CD14-positive monocyte (primary cell): ENCODE measurements around the gene UGCG. TPM values are rescaled to one million over a fixed set of nuclear protein-coding genes. Genes with fewer than 3 reads are reported as not detected.

Experiments
- DNase-seq, 3 donors: peaks; one replicate each; pipeline ENCODE4 v3.0.0-alpha.2; 2011 to 2022
- H2AFZ ChIP-seq: 2 replicates; pipeline ENCODE4 v1.6.0; 2012; ENCODE audit warnings: mild to moderate bottlenecking, low read depth, low read length, inconsistent platforms; ENCODE audit not compliant: insufficient read depth, poor library complexity, severe bottlenecking
- H3K27ac ChIP-seq, 2 donors: 1 replicate in 1 of 2; 2 replicates in 1 of 2; pipeline ENCODE4 v1.5.1; 2012 to 2013; ENCODE audit warnings: low read length in 2 of 2, control low read depth in 1 of 2, inconsistent platforms in 1 of 2, low read depth in 1 of 2, mild to moderate bottlenecking in 1 of 2
- H3K27me3 ChIP-seq, 2 donors: one replicate each; pipeline versions ENCODE4 v1.6.0 to v1.6.1; 2011 to 2013; ENCODE audit warnings: low read length in 2 of 2; ENCODE audit not compliant: control insufficient read depth in 2 of 2, insufficient read depth in 2 of 2
- H3K36me3 ChIP-seq, 2 donors: replicated peaks in 1 of 2; 1 replicate in 1 of 2; 2 replicates in 1 of 2; pipeline versions ENCODE4 v1.5.1 to v1.6.1; 2012 to 2013; ENCODE audit warnings: low read length in 2 of 2, control low read depth in 1 of 2, inconsistent platforms in 1 of 2, mild to moderate bottlenecking in 1 of 2; ENCODE audit not compliant: insufficient read depth in 2 of 2, control insufficient read depth in 1 of 2
- H3K4me1 ChIP-seq, 2 donors: 1 replicate in 1 of 2; 2 replicates in 1 of 2; pipeline versions ENCODE4 v1.5.1 to v1.6.1; 2012 to 2013; ENCODE audit warnings: low read length in 2 of 2, control low read depth in 1 of 2, inconsistent platforms in 1 of 2, mild to moderate bottlenecking in 1 of 2, moderate library complexity in 1 of 2; ENCODE audit not compliant: insufficient read depth in 2 of 2, control insufficient read depth in 1 of 2
- H3K4me2 ChIP-seq: replicated peaks from 2 replicates; pipeline ENCODE3; 2012; ENCODE audit warnings: low read length, moderate library complexity, mild to moderate bottlenecking; ENCODE audit not compliant: poor library complexity, severe bottlenecking; ENCODE audit errors: extremely low read depth
- H3K4me3 ChIP-seq, 3 experiments: fragments of 200-600 bp in 1 of 3; sonication (generic) in 1 of 3; replicated peaks in 1 of 3; 1 replicate in 2 of 3; 2 replicates in 1 of 3; pipeline ENCODE4 v1.5.1; 2011 to 2013; ENCODE audit warnings: low read length in 3 of 3, mild to moderate bottlenecking in 3 of 3, control low read depth in 2 of 3, low read depth in 2 of 3, inconsistent platforms in 1 of 3, moderate library complexity in 1 of 3
- H3K79me2 ChIP-seq: 2 replicates; pipeline ENCODE4 v1.6.0; 2012; ENCODE audit warnings: mild to moderate bottlenecking, control low read depth, inconsistent platforms, low read length, moderate library complexity; ENCODE audit not compliant: insufficient read depth
- H3K9ac ChIP-seq: 2 replicates; pipeline ENCODE4 v1.6.0; 2017; ENCODE audit warnings: low read length, mild to moderate bottlenecking; ENCODE audit not compliant: insufficient read depth, poor library complexity, severe bottlenecking
- H3K9me3 ChIP-seq, 2 donors: replicated peaks in 1 of 2; 1 replicate in 1 of 2; 2 replicates in 1 of 2; pipeline versions ENCODE4 v1.5.1 to v1.6.1; 2012 to 2013; ENCODE audit warnings: low read length in 2 of 2, control low read depth in 1 of 2; ENCODE audit not compliant: control insufficient read depth in 1 of 2, insufficient read depth in 1 of 2
- H4K20me1 ChIP-seq: 2 replicates; pipeline ENCODE4 v1.6.0; 2012; ENCODE audit warnings: mild to moderate bottlenecking, low read length, control low read depth, moderate library complexity; ENCODE audit not compliant: insufficient read depth
- H3K27ac Mint-ChIP-seq, 7 donors: one replicate each; pipeline ENCODE4 v1.8.0; 2020; ENCODE audit warnings: mild to moderate bottlenecking in 7 of 7, mixed read lengths in 7 of 7, moderate library complexity in 6 of 7, inconsistent platforms in 2 of 7
- H3K27me3 Mint-ChIP-seq, 3 donors: one replicate each; pipeline ENCODE4 v1.8.0; 2021 to 2022; ENCODE audit warnings: low read depth in 3 of 3, mild to moderate bottlenecking in 3 of 3, mixed read lengths in 3 of 3, moderate library complexity in 3 of 3, inconsistent platforms in 1 of 3
- H3K36me3 Mint-ChIP-seq, 2 donors: one replicate each; pipeline ENCODE4 v1.8.0; 2020; ENCODE audit warnings: mixed read lengths in 2 of 2, inconsistent platforms in 1 of 2, mild to moderate bottlenecking in 1 of 2
- H3K4me1 Mint-ChIP-seq: one replicate; pipeline ENCODE4 v1.8.0; 2020; ENCODE audit warnings: mild to moderate bottlenecking, mixed read lengths
- H3K4me3 Mint-ChIP-seq, 2 donors: one replicate each; pipeline ENCODE4 v1.8.0; 2020; ENCODE audit warnings: mild to moderate bottlenecking in 2 of 2, mixed read lengths in 2 of 2, moderate library complexity in 1 of 2
- H3K9me3 Mint-ChIP-seq, 7 donors: one replicate each; pipeline ENCODE4 v1.8.0; 2020 to 2022; ENCODE audit warnings: mixed read lengths in 7 of 7, mild to moderate bottlenecking in 6 of 7, moderate library complexity in 6 of 7, inconsistent platforms in 2 of 7
- WGBS: methylation state at CpG from one replicate; pipeline ENCODE4 v1.1.5; 2013; ENCODE audit warnings: missing lambda C conversion rate; ENCODE audit not compliant: insufficient coverage; 5-methylcytosine and 5-hydroxymethylcytosine counted together
- intact Hi-C, 2 donors: fragments of 100-400 bp; cut with micrococcal nuclease; formaldehyde crosslinking; loops; one replicate each; pipeline versions ENCODE4 v1.15.0 to v1.15.1; 2023
- polyA plus RNA-seq, 3 donors: library from polyadenylated mRNA; depleted of rRNA in 1 of 3; unstranded in 2 of 3; stranded (reverse) in 1 of 3; fragments of 300-500 nt in 2 of 3; fragments of >200 nt in 1 of 3; fragmentation: Illumina TruSeq in 2 of 3; gene quantifications; 1 replicate in 2 of 3; 2 replicates in 1 of 3; pipeline ENCODE4 v1.2.3, GENCODE V29; 2012 to 2021
- TF ChIP-seq, protein P1 (sequence below): fragments of 200-600 bp; IDR thresholded peaks from one replicate; pipeline ENCODE4 v1.8.0; 2022; ENCODE audit warnings: antibody characterized with exemption, mild to moderate bottlenecking

Gene UGCG
- polyA plus RNA-seq, 3 donors: 2.7 to 7.9 (median 4.1) TPM

- H3K79me2 ChIP-seq: no peaks in the 10 kb centered on the region
- DNase-seq: no peak
- no peaks in the 10 kb centered on the region for H3K36me3 ChIP-seq
- no peak overlapping the region for H3K9ac ChIP-seq
- H3K4me2 ChIP-seq: no peak overlapping the region
- intact Hi-C loops: no loop called here
- H3K4me1 ChIP-seq: no peaks in the 10 kb centered on the region
- H4K20me1 ChIP-seq: no peaks in the 10 kb centered on the region
- Mint-ChIP-seq H3K9me3 (peaks cover 0 to 9% (median 2%) of the 10 kb centered on the region in 7 donors), H3K27ac (no peak overlapping the region), H3K4me3 (no peak overlapping the region), H3K36me3 (no peaks in the 10 kb centered on the region), H3K4me1 (no peaks in the 10 kb centered on the region), H3K27me3 (peaks cover 7 to 8% (median 7%) of the 10 kb centered on the region in 3 donors)
- no peak overlapping the region for H3K4me3 ChIP-seq
- WGBS: 95% methylated on average over 4 of the region's 5 CpGs
- no peaks in the 10 kb centered on the region for H3K27me3 ChIP-seq
- TF ChIP-seq, protein P1, sequence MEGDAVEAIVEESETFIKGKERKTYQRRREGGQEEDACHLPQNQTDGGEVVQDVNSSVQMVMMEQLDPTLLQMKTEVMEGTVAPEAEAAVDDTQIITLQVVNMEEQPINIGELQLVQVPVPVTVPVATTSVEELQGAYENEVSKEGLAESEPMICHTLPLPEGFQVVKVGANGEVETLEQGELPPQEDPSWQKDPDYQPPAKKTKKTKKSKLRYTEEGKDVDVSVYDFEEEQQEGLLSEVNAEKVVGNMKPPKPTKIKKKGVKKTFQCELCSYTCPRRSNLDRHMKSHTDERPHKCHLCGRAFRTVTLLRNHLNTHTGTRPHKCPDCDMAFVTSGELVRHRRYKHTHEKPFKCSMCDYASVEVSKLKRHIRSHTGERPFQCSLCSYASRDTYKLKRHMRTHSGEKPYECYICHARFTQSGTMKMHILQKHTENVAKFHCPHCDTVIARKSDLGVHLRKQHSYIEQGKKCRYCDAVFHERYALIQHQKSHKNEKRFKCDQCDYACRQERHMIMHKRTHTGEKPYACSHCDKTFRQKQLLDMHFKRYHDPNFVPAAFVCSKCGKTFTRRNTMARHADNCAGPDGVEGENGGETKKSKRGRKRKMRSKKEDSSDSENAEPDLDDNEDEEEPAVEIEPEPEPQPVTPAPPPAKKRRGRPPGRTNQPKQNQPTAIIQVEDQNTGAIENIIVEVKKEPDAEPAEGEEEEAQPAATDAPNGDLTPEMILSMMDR: no peak
- no peaks in the 10 kb centered on the region for H3K9me3 ChIP-seq
- H2AFZ ChIP-seq: no peak overlapping the region
- H3K27ac ChIP-seq: no peak overlapping the region
These were observed 20.4 kb upstream of the UGCG start for GRCh38 chr9:111876179-111876578.

DNA sequence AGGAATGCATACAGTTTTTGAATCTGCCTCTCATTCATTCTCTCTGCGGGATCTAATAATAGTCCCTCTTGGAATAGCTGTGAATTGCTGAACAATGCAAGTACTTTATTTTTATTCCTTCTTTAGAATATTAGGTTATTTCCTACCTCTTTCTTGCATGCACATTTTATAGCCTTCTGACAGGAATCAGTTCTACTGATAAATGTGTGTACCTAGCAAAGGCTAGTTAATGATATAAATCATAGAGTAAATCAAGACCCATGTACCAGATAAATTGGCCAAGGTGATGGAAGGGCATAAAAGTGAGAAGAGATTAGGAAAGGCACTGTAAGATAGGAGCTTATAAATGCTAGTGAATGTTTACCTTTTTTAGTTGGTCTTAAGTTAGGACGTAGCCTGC is 19.2 kb upstream of the UGCG start:
- no CpG with 5 or more reads among the region's 2 CpGs for WGBS
- Histone ChIP-seq H3K27me3 (no peaks in the 10 kb centered on the region), H3K79me2 (no peaks in the 10 kb centered on the region), H2AFZ (no peak overlapping the region), H3K4me3 (no peak overlapping the region), H4K20me1 (no peaks in the 10 kb centered on the region), H3K4me2 (no peak overlapping the region), H3K9me3 (no peaks in the 10 kb centered on the region), H3K27ac (no peak overlapping the region), H3K4me1 (no peaks in the 10 kb centered on the region), H3K36me3 (no peaks in the 10 kb centered on the region), H3K9ac (no peak overlapping the region)
- Mint-ChIP-seq H3K27me3 (peaks cover 4 to 9% (median 7%) of the 10 kb centered on the region in 3 donors), H3K4me3 (no peak overlapping the region), H3K9me3 (peaks cover 0 to 12% (median 4%) of the 10 kb centered on the region in 7 donors), H3K4me1 (no peaks in the 10 kb centered on the region), H3K27ac (no peak overlapping the region), H3K36me3 (no peaks in the 10 kb centered on the region)
- no peak for DNase-seq
- TF ChIP-seq, protein P1: no peak
- intact Hi-C loops: no loop called here
